ENCODE results near the gene NR2F6. TPM values are rescaled to one million over a fixed set of nuclear protein-coding genes. Genes with fewer than 3 reads are reported as not detected.

Gene NR2F6
- total and polyA plus RNA-seq, 2 of the 4 experiments (the other 2 are of a cell fraction): 8.4 to 20.5 TPM

- TF ChIP-seq SMC3 (IDR thresholded peaks at IDR 0.05; ENCODE audit: low read depth, low read length) (peak; percentile 63), CHD1 (IDR thresholded peaks at IDR 0.05; ENCODE audit: low read depth, low read length) (no peak), MXI1 (IDR thresholded peaks at IDR 0.05; ENCODE audit: borderline replicate concordance, low read depth, low read length) (peak; percentile 71; the same call in 1 of the 2 replicates)
Observed at GRCh38 chr19:17292301-17293074, 46.8 kb upstream of the NR2F6 start (continued).

DNA sequence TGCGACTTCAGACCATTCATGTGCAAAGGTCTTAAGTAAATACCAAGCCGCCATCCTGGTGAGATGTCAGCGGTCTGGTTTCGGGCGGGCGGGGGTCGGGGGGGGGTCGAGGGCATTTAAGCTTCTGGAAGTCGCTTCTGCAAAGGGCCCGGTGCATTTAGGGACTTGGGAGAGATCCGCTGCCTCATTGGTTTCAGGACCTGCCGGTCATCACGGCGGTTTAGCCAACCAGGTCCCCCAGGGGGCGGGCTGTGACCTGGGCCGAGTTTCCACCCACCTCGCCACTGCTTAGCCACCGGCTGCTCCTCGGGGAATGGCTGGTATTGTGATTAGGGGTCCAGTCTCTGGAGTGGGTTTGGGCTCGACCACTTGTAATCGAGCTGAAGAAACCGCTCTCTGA is 43.8 kb upstream of the NR2F6 start:
- no peak overlapping the region for H3K18ac ChIP-seq (ENCODE audit: low read depth, low read length)
- H3K79me1 ChIP-seq (ENCODE audit: low read depth in 1 of 2, low read length in 2 of 2): peaks cover 0 to 13% of the 10 kb centered on the region in 2 experiments; a peak in 2 of 4 replicates
- no peaks in the 10 kb centered on the region for H3K9me3 ChIP-seq (ENCODE audit: control insufficient read depth, insufficient read depth, low read length)
- dilution Hi-C loops (cut with HindIII; ENCODE audit: low sequenced_read_pairs, unreplicated experiment) (no loop called here), in situ Hi-C loops (cut with MboI; ENCODE audit: low sequenced_read_pairs) (loop anchor here (5.0 to 10.0 kb wide), 2 partner anchors 85 to 217 kb away; no protein-coding TSS in a partner anchor), intact Hi-C loops (cut with micrococcal nuclease) (loop anchor here (10.0 kb wide), 1 partner anchor 515 kb away; no protein-coding TSS in a partner anchor)
- ATAC-seq (ENCODE audit: low read depth): peak; percentile 65
- H4K5ac ChIP-seq (ENCODE audit: low read depth, low read length): no peak overlapping the region
- no peak overlapping the region for H3K23ac ChIP-seq (ENCODE audit: low read depth, low read length)
- peak; percentile 90 for DNase-seq
- peak overlapping the region; percentile 50 for H2AK9ac ChIP-seq (replicated peaks; ENCODE audit: low read depth, low read length, poor library complexity)
- no peak overlapping the region for H3K4me3 ChIP-seq (ENCODE audit: insufficient read depth, low read depth, low read length)
- no peak overlapping the region for H4K91ac ChIP-seq (ENCODE audit: insufficient read depth, low read depth, low read length)
- no peak overlapping the region for H2BK5ac ChIP-seq (ENCODE audit: low read depth, low read length, poor library complexity, severe bottlenecking)
- no peak overlapping the region for H2AK5ac ChIP-seq (ENCODE audit: low read depth, low read length)
- H3K4me1 ChIP-seq (ENCODE audit: control insufficient read depth, insufficient read depth, low read length): peaks cover 2% of the 10 kb centered on the region; the same call in 1 of the 2 replicates
- POLR2A ChIA-PET (ENCODE audit: unreplicated experiment): no interaction called here
- CTCF ChIA-PET: interaction anchor here (0.6 kb wide), 1 partner anchor 10 kb away, joined by 3 read pairs; no protein-coding TSS in a partner anchor
- no TSS peak for BruUV-seq (replicated peaks)
- H2BK120ac ChIP-seq (ENCODE audit: low read depth, low read length): 0 out of 2 replicates have a peak overlapping the region, but pooled peaks have one; percentile 30
- H4K8ac ChIP-seq (ENCODE audit: low read depth in 2 of 2, low read length in 2 of 2): peak overlapping the region; percentile 27 to 90; a peak in 3 of 4 replicates
- no peak overlapping the region for H3K27ac ChIP-seq (ENCODE audit: insufficient read depth, low read length)
- 12% methylated on average over 13 of the region's 22 CpGs; no CpG with 5 or more reads in 1 of the 2 experiments for WGBS, 2 experiments (ENCODE audit: extremely low coverage in 2 of 2, insufficient read length in 1 of 2)
- 0 out of 2 replicates have a peak, but pooled peaks cover 3% of the 10 kb centered on the region for H4K20me1 ChIP-seq (ENCODE audit: insufficient read depth, low read length)
- no peak for TF ChIP-seq FOS (IDR thresholded peaks at IDR 0.05; ENCODE audit: low read depth, low read length)
- no peak for TF ChIP-seq MAFK (IDR thresholded peaks at IDR 0.05; ENCODE audit: low read depth, low read length)
- no peak for TF ChIP-seq RFX5 (IDR thresholded peaks at IDR 0.05; ENCODE audit: low read depth, low read length)
- TF ChIP-seq POLR2A (IDR thresholded peaks at IDR 0.05; ENCODE audit: low read depth, low read length): no peak
- TF ChIP-seq NFE2L2 (IDR thresholded peaks at IDR 0.05; ENCODE audit: low read depth, low read length): no peak
- TF ChIP-seq USF2 (IDR thresholded peaks at IDR 0.05; ENCODE audit: low read depth, low read length): no peak
- H3K4me2 ChIP-seq (ENCODE audit: low read depth, low read length): peak overlapping the region; percentile 42; the same call in 1 of the 2 replicates
- no peak overlapping the region for H2BK20ac ChIP-seq (ENCODE audit: low read depth, low read length)
- no peak overlapping the region for H3K56ac ChIP-seq (ENCODE audit: extremely low read depth, insufficient read depth, low read length)
- H2BK15ac ChIP-seq (ENCODE audit: low read depth, low read length): no peak overlapping the region
- H2AFZ ChIP-seq (replicated peaks; ENCODE audit: low read length, poor library complexity): peak overlapping the region; percentile 92
- H3K36me3 ChIP-seq (ENCODE audit: control insufficient read depth, insufficient read depth, low read length): peaks cover 5% of the 10 kb centered on the region; the same call in 1 of the 2 replicates
- H3K9ac ChIP-seq (ENCODE audit: low read depth, low read length): no peak overlapping the region
- H3K9me1 ChIP-seq (ENCODE audit: insufficient read depth, low read length): peaks cover 4% of the 10 kb centered on the region; the same call in 1 of the 2 replicates
- H3K14ac ChIP-seq (replicated peaks; ENCODE audit: low read depth, low read length): 0 out of 2 replicates have a peak overlapping the region, but pooled peaks have one; percentile 57
- peak overlapping the region; percentile 33; the same call in 1 of the 2 replicates for H3K4ac ChIP-seq (ENCODE audit: low read depth, low read length)
- no peaks in the 10 kb centered on the region for H3K27me3 ChIP-seq (ENCODE audit: control insufficient read depth, insufficient read depth, low read length)

Data from IMR-90 (cell line).